Measurements from ENCODE around the gene VSTM5. TPM values are rescaled to one million over a fixed set of nuclear protein-coding genes. Genes with fewer than 3 reads are reported as not detected.

Gene VSTM5
- total RNA-seq, 1 experiment from 2014 or later, result not detected

DNA sequence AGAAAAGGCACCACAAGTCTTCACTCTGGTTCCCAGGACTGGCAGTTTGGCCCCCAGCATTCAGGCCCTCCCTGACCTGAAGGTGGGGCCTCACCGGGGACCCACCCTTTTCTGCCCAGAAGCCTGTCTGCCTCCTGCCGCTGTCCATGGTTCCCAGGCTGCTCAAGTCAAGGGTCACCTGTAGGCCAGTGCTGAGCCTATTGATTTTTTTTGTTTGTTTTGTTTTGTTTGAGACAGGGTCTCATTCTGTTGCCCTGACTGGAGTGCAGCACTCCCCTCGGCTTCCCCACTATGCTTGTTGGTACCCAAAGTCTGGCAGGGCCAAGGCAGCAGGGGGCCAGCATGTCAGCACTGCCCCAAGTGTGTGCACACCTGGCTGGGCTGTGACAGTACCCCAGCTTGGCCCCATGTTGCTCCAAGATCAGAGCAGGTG lies 77.4 kb downstream of the VSTM5 start:
- no peak for DNase-seq (ENCODE audit: low spot score)
- ChIA-PET CTCF (no interaction called here), POLR2A (ENCODE audit: low non-redundant PET) (no interaction called here)
- H3K4me1 ChIP-seq (ENCODE audit: insufficient read depth, low read length, poor library complexity, severe bottlenecking), result no peaks in the 10 kb centered on the region
- intact Hi-C loops (cut with micrococcal nuclease; ENCODE audit: unreplicated experiment), result no loop called here
- no peaks in the 10 kb centered on the region for H3K27me3 ChIP-seq (replicated peaks; ENCODE audit: insufficient read depth, low read depth, low read length, poor library complexity)
- no TSS peak for BruUV-seq (replicated peaks)
- H3K27ac ChIP-seq (ENCODE audit: low read depth, low read length, poor library complexity, severe bottlenecking), result no peak overlapping the region
- H3K4me3 ChIP-seq (ENCODE audit: low read depth, low read length, poor library complexity, severe bottlenecking), result no peak overlapping the region
- no peaks in the 10 kb centered on the region for H3K36me3 ChIP-seq (ENCODE audit: insufficient read depth, low read length, poor library complexity, severe bottlenecking)
- no peaks in the 10 kb centered on the region for H3K9me3 ChIP-seq (ENCODE audit: low read depth, low read length, poor library complexity, severe bottlenecking)
- TF ChIP-seq, protein P1, sequence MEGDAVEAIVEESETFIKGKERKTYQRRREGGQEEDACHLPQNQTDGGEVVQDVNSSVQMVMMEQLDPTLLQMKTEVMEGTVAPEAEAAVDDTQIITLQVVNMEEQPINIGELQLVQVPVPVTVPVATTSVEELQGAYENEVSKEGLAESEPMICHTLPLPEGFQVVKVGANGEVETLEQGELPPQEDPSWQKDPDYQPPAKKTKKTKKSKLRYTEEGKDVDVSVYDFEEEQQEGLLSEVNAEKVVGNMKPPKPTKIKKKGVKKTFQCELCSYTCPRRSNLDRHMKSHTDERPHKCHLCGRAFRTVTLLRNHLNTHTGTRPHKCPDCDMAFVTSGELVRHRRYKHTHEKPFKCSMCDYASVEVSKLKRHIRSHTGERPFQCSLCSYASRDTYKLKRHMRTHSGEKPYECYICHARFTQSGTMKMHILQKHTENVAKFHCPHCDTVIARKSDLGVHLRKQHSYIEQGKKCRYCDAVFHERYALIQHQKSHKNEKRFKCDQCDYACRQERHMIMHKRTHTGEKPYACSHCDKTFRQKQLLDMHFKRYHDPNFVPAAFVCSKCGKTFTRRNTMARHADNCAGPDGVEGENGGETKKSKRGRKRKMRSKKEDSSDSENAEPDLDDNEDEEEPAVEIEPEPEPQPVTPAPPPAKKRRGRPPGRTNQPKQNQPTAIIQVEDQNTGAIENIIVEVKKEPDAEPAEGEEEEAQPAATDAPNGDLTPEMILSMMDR (conservative IDR thresholded peaks at IDR 0.05; ENCODE audit: low read depth, low read length), result no peak
- no peak for TF ChIP-seq EZH2 (IDR thresholded peaks at IDR 0.05; ENCODE audit: borderline replicate concordance, low read depth, low read length, poor library complexity, severe bottlenecking)

- no TSS peak for BruUV-seq (replicated peaks)
- Histone ChIP-seq H3K4me3 (ENCODE audit: low read depth, low read length, poor library complexity, severe bottlenecking) (no peak overlapping the region), H3K36me3 (ENCODE audit: insufficient read depth, low read length, poor library complexity, severe bottlenecking) (no peaks in the 10 kb centered on the region), H3K4me1 (ENCODE audit: insufficient read depth, low read length, poor library complexity, severe bottlenecking) (no peaks in the 10 kb centered on the region), H3K27me3 (replicated peaks; ENCODE audit: insufficient read depth, low read depth, low read length, poor library complexity) (no peaks in the 10 kb centered on the region), H3K9me3 (ENCODE audit: low read depth, low read length, poor library complexity, severe bottlenecking) (no peaks in the 10 kb centered on the region), H3K27ac (ENCODE audit: low read depth, low read length, poor library complexity, severe bottlenecking) (no peak overlapping the region)
- ChIA-PET CTCF (no interaction called here), POLR2A (ENCODE audit: low non-redundant PET) (no interaction called here)
- intact Hi-C loops (cut with micrococcal nuclease; ENCODE audit: unreplicated experiment), result no loop called here
- TF ChIP-seq, protein P1 (conservative IDR thresholded peaks at IDR 0.05; ENCODE audit: low read depth, low read length), result no peak
- TF ChIP-seq EZH2 (IDR thresholded peaks at IDR 0.05; ENCODE audit: borderline replicate concordance, low read depth, low read length, poor library complexity, severe bottlenecking), result no peak
- DNase-seq (ENCODE audit: low spot score), result no peak
Observed at GRCh38 chr11:93772123-93772522, 78.3 kb downstream of the VSTM5 start.

DNA sequence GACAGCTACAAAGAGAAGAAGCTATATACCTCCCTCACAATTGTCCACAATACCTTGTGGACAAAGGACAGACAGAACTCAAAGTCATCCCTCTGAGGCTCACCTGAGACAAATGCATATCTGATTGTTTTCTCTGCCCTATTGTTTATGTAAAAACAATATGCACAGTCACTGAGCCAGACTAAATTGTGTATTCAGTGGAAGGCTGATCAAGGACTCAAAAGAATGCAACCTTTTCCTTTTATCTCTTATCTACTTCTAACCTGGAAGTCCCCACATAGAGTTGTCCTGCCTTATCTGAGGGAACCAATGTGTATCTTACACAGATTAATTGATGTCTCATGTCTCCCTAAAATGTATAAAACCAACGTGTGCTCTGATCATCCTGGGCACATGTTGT lies 80.3 kb downstream of the VSTM5 start:
- BruUV-seq (replicated peaks), result no TSS peak
- no peak for DNase-seq (ENCODE audit: low spot score)
- H3K4me3 ChIP-seq (ENCODE audit: low read depth, low read length, poor library complexity, severe bottlenecking), result no peak overlapping the region
- H3K4me1 ChIP-seq (ENCODE audit: insufficient read depth, low read length, poor library complexity, severe bottlenecking), result no peaks in the 10 kb centered on the region
- H3K36me3 ChIP-seq (ENCODE audit: insufficient read depth, low read length, poor library complexity, severe bottlenecking), result no peaks in the 10 kb centered on the region
- no peaks in the 10 kb centered on the region for H3K27me3 ChIP-seq (replicated peaks; ENCODE audit: insufficient read depth, low read depth, low read length, poor library complexity)
- intact Hi-C loops (cut with micrococcal nuclease; ENCODE audit: unreplicated experiment), result no loop called here
- POLR2A ChIA-PET (ENCODE audit: low non-redundant PET), result no interaction called here
- H3K27ac ChIP-seq (ENCODE audit: low read depth, low read length, poor library complexity, severe bottlenecking), result no peak overlapping the region
- no peaks in the 10 kb centered on the region for H3K9me3 ChIP-seq (ENCODE audit: low read depth, low read length, poor library complexity, severe bottlenecking)
- TF ChIP-seq EZH2 (IDR thresholded peaks at IDR 0.05; ENCODE audit: borderline replicate concordance, low read depth, low read length, poor library complexity, severe bottlenecking), result no peak
- TF ChIP-seq, protein P1 (conservative IDR thresholded peaks at IDR 0.05; ENCODE audit: low read depth, low read length), result no peak
- CTCF ChIA-PET, result no interaction called here

Other genes with a start within 250 kb of the VSTM5 start
- 34.5 and 37.3 TPM in 2 replicates for gene CEP295, start 188.9 kb downstream of the VSTM5 start, total RNA-seq (2021)
- gene TAF1D, start 109.1 kb downstream of the VSTM5 start, total RNA-seq (2021), result 222 and 275 TPM in 2 replicates
- 24.3 and 26.2 TPM in 2 replicates for gene C11orf54, start 108.9 kb downstream of the VSTM5 start, total RNA-seq (2021)
- gene MED17, start 66.3 kb downstream of the VSTM5 start, total RNA-seq (2021), result 63.4 and 67.9 TPM in 2 replicates
- not detected in 2 replicates for gene HEPHL1, start 170.7 kb upstream of the VSTM5 start, total RNA-seq (2021)